ENCODE measurements around the gene DIP2A.

The DIP2A gene

GRCh38 chr21:46600978-46601377 is 142.3 kb downstream of the DIP2A start:
- TF ChIP-seq, protein P1, sequence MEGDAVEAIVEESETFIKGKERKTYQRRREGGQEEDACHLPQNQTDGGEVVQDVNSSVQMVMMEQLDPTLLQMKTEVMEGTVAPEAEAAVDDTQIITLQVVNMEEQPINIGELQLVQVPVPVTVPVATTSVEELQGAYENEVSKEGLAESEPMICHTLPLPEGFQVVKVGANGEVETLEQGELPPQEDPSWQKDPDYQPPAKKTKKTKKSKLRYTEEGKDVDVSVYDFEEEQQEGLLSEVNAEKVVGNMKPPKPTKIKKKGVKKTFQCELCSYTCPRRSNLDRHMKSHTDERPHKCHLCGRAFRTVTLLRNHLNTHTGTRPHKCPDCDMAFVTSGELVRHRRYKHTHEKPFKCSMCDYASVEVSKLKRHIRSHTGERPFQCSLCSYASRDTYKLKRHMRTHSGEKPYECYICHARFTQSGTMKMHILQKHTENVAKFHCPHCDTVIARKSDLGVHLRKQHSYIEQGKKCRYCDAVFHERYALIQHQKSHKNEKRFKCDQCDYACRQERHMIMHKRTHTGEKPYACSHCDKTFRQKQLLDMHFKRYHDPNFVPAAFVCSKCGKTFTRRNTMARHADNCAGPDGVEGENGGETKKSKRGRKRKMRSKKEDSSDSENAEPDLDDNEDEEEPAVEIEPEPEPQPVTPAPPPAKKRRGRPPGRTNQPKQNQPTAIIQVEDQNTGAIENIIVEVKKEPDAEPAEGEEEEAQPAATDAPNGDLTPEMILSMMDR (IDR thresholded peaks at IDR 0.05; ENCODE audit: control insufficient read depth, insufficient read depth, low read depth, low read length, missing control alignments): no peak
- no peak for DNase-seq (ENCODE audit: low read depth)
- H3K4me3 ChIP-seq (ENCODE audit: control insufficient read depth, low read depth, low read length): no peak overlapping the region

- no peak for DNase-seq (ENCODE audit: low read depth)
- no peak overlapping the region for H3K4me3 ChIP-seq (ENCODE audit: control insufficient read depth, low read depth, low read length)
- TF ChIP-seq, protein P1 (IDR thresholded peaks at IDR 0.05; ENCODE audit: control insufficient read depth, insufficient read depth, low read depth, low read length, missing control alignments): no peak
These were observed 144.5 kb downstream of the DIP2A start for GRCh38 chr21:46603228-46603627.

DNA sequence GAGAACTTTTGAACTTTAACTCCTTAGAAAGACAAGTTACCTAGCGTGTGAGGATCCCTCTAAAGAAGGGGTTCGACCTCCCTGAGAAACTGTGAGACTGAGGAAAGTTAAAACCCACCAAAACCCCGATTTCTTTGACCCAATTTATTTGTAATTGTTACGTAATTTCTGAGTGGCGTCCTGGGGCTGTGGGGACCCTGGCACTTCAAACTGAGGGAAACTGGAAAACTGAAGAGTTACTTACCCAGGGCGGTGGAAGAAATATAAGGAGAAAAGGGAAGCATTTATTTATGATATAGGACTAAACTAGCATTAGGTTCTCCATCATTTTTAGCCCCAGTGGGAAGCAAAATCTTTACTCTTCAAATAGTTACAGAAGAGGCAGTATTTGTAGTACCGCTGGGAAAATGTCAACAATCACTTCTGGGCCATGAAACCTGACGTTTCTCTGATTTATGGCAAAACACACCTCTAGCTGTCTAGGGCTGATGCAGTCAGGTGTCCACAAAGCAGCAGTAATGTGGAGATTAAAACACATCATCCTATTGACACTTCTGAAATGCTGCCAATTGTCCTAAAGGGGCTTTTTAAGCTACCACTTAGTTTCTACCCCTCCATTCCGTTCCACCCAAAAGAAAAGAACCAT is 145.8 kb downstream of the DIP2A start:
- no peak for DNase-seq (ENCODE audit: low read depth)
- TF ChIP-seq, protein P1 (IDR thresholded peaks at IDR 0.05; ENCODE audit: control insufficient read depth, insufficient read depth, low read depth, low read length, missing control alignments): no peak
- H3K4me3 ChIP-seq (ENCODE audit: control insufficient read depth, low read depth, low read length): no peak overlapping the region

DNA sequence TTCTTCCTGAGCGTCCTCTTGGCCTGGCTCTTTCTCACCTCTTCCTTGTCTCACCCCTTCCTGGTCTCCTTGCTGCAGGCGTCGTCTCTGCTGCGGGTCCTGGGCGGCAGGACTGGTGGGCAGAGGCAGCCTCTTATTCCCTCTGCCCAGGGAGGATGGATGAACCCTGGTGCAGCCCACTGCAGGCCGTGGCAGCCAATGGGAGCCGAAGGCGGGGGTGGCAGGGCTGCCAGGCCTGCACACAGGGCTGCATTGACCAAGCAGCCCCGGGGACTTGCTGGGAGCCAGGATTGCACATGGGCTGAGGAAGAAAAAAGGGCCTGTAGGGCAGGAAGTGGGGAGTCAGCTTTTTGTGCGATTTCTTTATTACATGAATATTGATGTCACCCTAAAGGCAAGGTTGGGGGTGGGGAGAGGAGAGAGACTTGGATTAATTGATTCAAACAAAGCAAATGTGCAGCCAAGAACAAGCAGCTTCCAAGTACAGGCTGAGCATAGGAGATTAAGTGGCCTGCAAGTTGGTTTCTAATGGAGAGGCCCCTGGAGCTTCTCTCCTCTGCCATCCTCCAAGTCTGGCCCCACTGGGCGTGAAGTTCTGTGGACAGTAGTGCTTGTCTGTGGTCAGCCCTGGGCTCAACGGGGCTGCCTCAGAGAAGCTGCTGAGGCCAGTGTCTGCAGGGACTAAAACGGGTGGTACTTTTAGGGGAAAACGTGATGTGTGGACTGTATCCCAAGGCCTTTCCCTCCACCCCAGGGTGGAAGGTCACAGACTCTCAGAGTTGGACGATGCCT is 146.5 kb downstream of the DIP2A start, which contains the start of gene S100B:
S100B (minus strand) TSS at position 108 of the 792 bp plus-strand sequence. CDS start 2,667 bp downstream, outside the sequence.
- H3K4me3 ChIP-seq (ENCODE audit: control insufficient read depth, low read depth, low read length): no peak within 1 kb of the TSS
- TF ChIP-seq, protein P1 (IDR thresholded peaks at IDR 0.05; ENCODE audit: control insufficient read depth, insufficient read depth, low read depth, low read length, missing control alignments): no peak
- DNase-seq (ENCODE audit: low read depth): no peak

DNA sequence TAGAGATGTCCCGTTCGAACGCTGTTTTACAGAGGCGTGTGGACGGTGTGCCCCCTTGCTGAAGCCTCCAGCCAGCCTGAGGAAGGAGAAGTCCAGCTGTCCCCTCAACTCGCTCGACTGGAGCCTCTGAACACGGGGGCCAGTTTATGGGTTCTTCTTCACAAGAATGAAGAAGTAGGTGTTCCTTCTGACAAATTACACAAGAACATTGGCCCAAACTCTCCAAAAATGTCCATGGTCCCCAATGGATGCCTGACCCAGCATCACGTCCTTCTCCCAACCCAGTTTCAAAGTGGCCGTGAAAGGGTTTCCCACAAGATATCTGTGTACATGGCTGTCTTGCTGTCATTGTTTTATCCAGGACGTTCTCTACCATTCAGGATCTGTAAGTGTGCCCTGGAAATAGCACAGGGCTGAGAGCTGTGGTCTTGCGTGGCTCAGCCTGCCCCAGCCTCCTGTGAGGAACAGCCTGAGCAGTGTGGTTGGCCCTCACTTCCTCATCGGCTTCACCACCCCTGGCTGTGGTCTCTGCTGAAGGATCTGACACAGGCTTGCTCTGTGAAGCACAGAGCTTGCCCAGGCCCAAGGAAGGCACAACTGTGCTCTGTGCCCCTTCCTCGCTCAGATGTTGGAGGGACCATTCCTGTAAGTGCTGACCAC is 147.2 kb downstream of the DIP2A start:
- DNase-seq (ENCODE audit: low read depth): no peak
- TF ChIP-seq, protein P1 (IDR thresholded peaks at IDR 0.05; ENCODE audit: control insufficient read depth, insufficient read depth, low read depth, low read length, missing control alignments): no peak
- H3K4me3 ChIP-seq (ENCODE audit: control insufficient read depth, low read depth, low read length): no peak overlapping the region

GRCh38 chr21:46606427-46606813 is 147.7 kb downstream of the DIP2A start:
- no peak overlapping the region for H3K4me3 ChIP-seq (ENCODE audit: control insufficient read depth, low read depth, low read length)
- TF ChIP-seq, protein P1 (IDR thresholded peaks at IDR 0.05; ENCODE audit: control insufficient read depth, insufficient read depth, low read depth, low read length, missing control alignments): no peak

More at GRCh38 chr21:46606427-46606813, 147.7 kb downstream of the DIP2A start:
- no peak for DNase-seq (ENCODE audit: low read depth)

Data from AG09309 (cell line).